ENCODE data around the gene MYADML2. TPM values are rescaled to one million over a fixed set of nuclear protein-coding genes. Genes with fewer than 3 reads are reported as not detected.

MYADML2 gene
- total RNA-seq, 4 donors from 2014 or later = 0.76 TPM; not detected in 3

DNA sequence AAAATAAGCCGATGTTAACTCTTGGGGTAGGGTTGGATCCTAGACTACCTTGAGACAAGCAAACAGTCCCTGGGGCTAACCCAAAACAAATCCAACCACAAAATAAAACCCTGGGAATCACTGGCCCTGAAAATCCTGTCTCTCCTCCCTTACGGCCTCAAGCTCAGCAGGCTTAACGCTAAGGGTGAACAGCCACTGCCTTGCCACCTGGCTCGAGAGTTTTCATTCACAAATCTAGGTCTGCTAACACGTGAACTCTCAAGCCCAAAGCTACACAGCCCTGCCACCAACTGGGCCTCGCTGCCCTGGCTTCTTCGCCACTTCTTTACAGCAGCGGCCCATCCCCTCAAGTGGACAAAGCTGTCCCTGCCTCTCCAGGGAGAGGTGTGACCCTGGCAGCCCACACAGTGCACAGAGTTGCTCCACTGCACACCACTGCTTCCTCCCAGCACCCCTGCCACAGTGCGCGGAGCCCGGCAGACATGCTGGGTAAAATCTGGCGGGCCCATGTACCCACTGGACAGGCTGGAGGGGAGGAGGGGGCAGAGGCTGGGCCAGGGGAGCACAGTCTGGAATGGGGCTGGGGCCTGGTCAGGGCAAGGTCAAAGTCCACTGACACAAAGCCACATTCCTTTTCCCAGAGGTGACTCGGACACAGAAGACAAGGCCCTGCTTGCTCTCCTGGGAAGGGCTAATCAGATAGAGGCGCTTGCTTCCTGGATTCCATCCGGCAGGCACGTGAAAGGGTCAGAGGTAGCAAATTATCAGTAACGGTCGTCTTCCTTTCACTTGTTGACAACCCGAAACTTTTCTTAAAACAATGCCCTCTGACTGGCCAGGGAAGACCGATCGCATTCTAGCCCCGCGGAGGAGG lies 36.8 kb downstream of the MYADML2 start:
- DNase-seq = peak in 2 of 3 donors; percentile 75 to 79
- Histone ChIP-seq H3K4me3 (peak overlapping the region; percentile 61 to 99 (median 86)), H3K27ac (peak overlapping the region; percentile 61 to 96 (median 78)), H3K27me3 (no peaks in the 10 kb centered on the region), H3K36me3 (peaks cover 0 to 76% (median under 1%) of the 10 kb centered on the region in 3 donors), H3K4me1 (peaks cover 0 to 11% (median 8%) of the 10 kb centered on the region in 4 donors), H3K9me3 (no peaks in the 10 kb centered on the region)
- TF ChIP-seq, protein P1, sequence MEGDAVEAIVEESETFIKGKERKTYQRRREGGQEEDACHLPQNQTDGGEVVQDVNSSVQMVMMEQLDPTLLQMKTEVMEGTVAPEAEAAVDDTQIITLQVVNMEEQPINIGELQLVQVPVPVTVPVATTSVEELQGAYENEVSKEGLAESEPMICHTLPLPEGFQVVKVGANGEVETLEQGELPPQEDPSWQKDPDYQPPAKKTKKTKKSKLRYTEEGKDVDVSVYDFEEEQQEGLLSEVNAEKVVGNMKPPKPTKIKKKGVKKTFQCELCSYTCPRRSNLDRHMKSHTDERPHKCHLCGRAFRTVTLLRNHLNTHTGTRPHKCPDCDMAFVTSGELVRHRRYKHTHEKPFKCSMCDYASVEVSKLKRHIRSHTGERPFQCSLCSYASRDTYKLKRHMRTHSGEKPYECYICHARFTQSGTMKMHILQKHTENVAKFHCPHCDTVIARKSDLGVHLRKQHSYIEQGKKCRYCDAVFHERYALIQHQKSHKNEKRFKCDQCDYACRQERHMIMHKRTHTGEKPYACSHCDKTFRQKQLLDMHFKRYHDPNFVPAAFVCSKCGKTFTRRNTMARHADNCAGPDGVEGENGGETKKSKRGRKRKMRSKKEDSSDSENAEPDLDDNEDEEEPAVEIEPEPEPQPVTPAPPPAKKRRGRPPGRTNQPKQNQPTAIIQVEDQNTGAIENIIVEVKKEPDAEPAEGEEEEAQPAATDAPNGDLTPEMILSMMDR (IDR thresholded peaks at IDR 0.05) = peak in 1 of 6 experiments; percentile 5
- TF ChIP-seq POLR2A (IDR thresholded peaks at IDR 0.05) = peak in 1 of 2 donors; percentile 33

DNA sequence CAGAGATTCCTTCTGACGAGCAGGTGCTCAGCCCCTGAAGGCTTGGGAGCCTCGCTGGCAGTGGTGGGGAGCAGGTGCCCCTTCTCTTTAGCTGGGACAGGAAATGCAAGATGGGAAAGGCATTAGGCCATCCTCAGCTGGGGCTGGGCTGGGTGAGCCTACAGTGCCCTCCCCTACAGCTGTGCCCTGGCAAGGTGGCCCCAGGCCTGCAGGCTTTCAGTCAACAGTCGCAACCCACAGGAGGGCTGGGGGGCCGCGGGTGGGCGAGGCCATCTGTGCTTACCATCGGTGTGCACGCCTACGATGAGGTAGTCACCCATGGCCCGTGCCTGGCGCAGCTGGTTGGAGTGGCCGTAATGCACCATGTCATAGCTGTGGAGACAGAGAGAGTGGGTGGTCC lies 37.8 kb downstream of the MYADML2 start:
- Histone ChIP-seq H3K4me3 (peak overlapping the region in 1 of 4 donors; percentile 99), H3K27ac (no peak overlapping the region), H3K36me3 (peaks cover 0 to 73% (median 0%) of the 10 kb centered on the region in 3 donors), H3K27me3 (no peaks in the 10 kb centered on the region), H3K9me3 (no peaks in the 10 kb centered on the region), H3K4me1 (peaks cover 0 to 11% (median 8%) of the 10 kb centered on the region in 4 donors)
- DNase-seq = no peak
- no peak for TF ChIP-seq POLR2A (IDR thresholded peaks at IDR 0.05)
- TF ChIP-seq, protein P1 (IDR thresholded peaks at IDR 0.05) = no peak

DNA sequence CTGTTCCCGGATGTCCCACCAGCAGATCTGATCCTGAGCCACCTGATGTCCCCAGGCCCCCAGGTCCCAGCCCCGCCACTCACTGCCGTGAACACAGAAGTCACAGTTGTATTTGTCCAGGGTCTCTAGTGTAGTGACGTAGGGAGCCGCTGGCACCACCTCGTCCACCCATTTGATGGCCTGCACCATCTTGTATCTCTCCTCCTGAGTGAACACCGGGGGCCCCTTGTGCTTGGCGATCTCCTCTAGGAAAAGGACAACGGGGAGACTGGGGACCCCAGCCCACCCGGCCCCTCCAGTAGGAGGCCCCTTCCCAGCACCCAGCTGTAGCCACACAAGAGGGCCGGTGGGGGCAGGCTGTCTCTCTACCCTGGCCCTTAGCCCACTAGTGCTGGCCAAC lies 38.2 kb downstream of the MYADML2 start:
- no peak for DNase-seq
- Histone ChIP-seq H3K9me3 (no peaks in the 10 kb centered on the region), H3K4me3 (no peak overlapping the region), H3K4me1 (peaks cover 0 to 11% (median 8%) of the 10 kb centered on the region in 4 donors), H3K27ac (no peak overlapping the region), H3K27me3 (no peaks in the 10 kb centered on the region), H3K36me3 (peaks cover 0 to 71% (median 0%) of the 10 kb centered on the region in 3 donors)
- TF ChIP-seq, protein P1 (IDR thresholded peaks at IDR 0.05) = no peak
- no peak for TF ChIP-seq POLR2A (IDR thresholded peaks at IDR 0.05)

DNA sequence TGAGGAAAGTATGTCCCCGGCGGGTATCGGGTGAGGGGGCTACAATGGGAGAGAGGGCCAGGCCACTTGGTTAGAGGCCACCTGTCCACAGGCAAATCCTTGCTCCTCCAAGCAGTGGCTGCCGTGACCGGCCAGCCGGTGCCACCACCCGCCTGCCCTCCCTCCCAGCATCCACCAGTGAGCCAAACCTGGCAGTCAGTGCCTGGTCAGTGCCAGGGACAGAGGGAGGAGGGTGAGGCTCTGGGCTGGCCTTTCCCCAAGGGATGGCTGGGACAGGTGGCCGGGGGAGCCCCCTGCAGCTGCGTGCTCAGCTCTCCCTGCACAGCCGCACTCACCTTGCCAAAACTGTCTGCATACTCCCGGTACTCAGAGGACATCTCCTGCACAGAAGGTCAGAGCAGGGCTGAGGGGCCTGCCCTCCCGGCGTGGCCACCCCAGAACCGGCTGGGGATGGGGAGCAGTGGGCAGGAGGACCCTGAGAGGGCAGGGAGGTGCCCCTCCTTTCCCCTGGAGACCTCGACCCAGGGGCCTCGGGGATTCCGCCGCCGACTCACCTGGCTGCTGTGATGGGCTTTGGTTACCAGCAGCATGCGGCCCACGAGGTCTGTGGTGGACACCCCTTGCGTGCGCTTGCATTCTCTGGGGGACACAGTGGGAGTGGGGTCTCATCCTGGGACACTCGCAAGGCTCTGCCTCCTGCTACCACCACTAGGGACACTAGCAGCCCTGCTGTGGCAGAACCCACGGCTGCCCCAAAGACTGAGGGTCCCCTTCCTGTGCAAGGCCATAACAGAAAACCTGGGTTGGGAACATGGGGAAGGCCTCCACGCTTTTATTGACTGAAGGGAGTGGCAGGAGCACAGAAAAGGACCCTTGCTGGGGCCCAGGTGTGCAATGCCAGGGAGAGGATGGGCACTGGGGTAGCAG lies 39.6 kb downstream of the MYADML2 start:
- TF ChIP-seq, protein P1 (IDR thresholded peaks at IDR 0.05) = no peak
- TF ChIP-seq POLR2A (IDR thresholded peaks at IDR 0.05) = no peak

DNA sequence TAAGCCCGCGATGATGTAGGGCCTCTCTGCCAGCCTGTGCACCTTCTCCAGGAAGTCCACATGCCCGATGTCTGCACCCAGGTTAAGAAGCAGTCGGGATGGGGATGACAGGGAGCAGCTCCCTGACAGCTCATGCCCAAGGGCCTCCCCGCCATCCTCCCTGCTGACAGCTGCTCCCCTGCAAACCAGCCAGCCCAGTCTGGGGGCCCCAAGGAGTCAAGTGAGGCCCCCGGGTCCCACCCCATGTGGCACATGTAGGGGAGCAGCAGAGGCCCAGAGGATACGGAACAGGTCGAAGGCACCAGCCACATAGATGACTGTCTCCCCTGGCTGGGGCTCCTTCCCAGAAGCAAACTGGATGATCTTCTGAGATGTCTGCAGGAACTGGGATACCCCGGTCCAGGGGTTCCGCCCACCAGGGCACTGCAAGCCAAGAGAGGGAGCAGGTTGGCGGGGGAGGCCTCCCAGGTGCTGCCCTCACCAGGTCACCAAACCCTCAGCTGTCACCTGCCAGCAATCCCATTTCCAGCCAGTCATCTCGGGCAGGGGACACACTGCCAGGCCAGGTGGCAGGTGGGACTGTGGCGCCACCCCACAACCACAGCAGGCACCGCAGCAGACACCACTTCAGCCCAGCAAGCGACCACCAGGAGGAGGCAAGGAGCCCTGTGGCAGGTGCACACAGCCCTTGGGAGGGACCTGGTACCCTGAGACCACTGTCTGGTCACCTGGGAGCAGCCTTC lies 40.4 kb downstream of the MYADML2 start:
- Histone ChIP-seq H3K27ac (no peak overlapping the region), H3K9me3 (no peaks in the 10 kb centered on the region), H3K4me1 (peaks cover 0 to 23% (median 14%) of the 10 kb centered on the region in 4 donors), H3K36me3 (peaks cover 0 to 51% (median 0%) of the 10 kb centered on the region in 3 donors), H3K4me3 (no peak overlapping the region), H3K27me3 (no peaks in the 10 kb centered on the region)
- DNase-seq = no peak
- no peak for TF ChIP-seq POLR2A (IDR thresholded peaks at IDR 0.05)
- TF ChIP-seq, protein P1 (IDR thresholded peaks at IDR 0.05) = no peak

More for the DNA sequence above, 39.6 kb downstream of the MYADML2 start:
- Histone ChIP-seq H3K36me3 (peaks cover 0 to 59% (median 0%) of the 10 kb centered on the region in 3 donors), H3K4me1 (peaks cover 0 to 15% (median 10%) of the 10 kb centered on the region in 4 donors), H3K9me3 (no peaks in the 10 kb centered on the region), H3K27ac (no peak overlapping the region), H3K4me3 (no peak overlapping the region), H3K27me3 (no peaks in the 10 kb centered on the region)
- DNase-seq = no peak

All from Peyer's patch (tissue), 4 donors.